Measurements from ENCODE around the gene ERICH4.

ERICH4 gene

GRCh38 chr19:41424335-41425173 is 18.4 kb upstream of the ERICH4 start:
- Histone ChIP-seq H3K9me3 (ENCODE audit: severe bottlenecking) (no peaks in the 10 kb centered on the region), H3K27me3 (ENCODE audit: insufficient read depth, low read depth, severe bottlenecking) (no peaks in the 10 kb centered on the region), H3K27ac (no peak overlapping the region), H3K4me3 (ENCODE audit: low read depth, low read length) (no peak overlapping the region), H3K36me3 (peaks cover 19% of the 10 kb centered on the region)
- TF ChIP-seq, protein P1, sequence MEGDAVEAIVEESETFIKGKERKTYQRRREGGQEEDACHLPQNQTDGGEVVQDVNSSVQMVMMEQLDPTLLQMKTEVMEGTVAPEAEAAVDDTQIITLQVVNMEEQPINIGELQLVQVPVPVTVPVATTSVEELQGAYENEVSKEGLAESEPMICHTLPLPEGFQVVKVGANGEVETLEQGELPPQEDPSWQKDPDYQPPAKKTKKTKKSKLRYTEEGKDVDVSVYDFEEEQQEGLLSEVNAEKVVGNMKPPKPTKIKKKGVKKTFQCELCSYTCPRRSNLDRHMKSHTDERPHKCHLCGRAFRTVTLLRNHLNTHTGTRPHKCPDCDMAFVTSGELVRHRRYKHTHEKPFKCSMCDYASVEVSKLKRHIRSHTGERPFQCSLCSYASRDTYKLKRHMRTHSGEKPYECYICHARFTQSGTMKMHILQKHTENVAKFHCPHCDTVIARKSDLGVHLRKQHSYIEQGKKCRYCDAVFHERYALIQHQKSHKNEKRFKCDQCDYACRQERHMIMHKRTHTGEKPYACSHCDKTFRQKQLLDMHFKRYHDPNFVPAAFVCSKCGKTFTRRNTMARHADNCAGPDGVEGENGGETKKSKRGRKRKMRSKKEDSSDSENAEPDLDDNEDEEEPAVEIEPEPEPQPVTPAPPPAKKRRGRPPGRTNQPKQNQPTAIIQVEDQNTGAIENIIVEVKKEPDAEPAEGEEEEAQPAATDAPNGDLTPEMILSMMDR (IDR thresholded peaks at IDR 0.05; ENCODE audit: low read depth, low read length), result no peak
- no peak for DNase-seq

DNA sequence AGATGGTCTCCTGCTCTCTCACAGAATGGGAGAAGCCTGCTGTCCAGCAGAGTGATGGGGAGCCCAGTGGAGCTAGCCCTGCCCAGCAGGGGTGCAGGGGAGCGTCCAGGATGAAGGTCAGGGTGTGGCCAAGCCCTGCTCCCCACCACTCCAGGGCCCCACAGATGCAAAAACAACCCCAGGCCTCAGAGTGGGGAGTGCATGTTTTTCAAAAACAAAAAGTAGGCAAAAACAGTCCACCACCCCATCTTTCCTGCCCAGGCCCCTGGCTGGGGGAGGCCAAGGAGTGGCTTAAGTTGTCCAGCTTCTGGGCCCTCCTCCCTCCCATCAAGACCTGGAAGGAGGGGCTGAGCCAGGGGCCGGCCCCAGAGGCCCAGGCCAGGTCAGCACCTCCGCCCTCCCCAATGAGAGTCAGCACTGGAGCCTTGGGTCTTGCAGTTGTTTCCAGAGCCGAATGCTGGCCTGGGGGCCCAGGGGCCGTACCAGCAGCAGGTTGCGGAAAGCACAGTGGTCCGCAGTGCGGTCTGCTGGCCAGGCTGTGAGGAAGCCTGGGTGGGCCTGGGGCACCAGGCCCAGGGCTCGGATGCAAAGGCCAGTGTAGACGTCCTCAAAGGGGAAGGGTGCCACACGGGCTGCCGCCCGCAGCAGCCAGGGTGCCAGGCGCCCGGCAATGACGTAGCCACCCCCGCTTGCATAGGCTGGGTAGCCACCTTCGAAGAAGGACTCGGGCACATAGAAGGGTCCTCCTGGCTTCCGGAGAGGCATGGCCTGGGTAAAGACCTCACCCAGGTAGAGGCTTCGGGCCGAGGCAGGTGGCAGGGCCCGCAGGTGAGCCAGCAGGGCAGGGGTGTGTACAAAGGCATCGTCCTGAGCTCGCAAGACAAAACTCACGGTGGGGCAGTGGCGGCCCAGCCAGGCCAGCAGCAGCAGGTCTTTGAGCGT is 17.5 kb upstream of the ERICH4 start:
- no peak for DNase-seq
- no peaks in the 10 kb centered on the region for H3K27me3 ChIP-seq (ENCODE audit: insufficient read depth, low read depth, severe bottlenecking)
- TF ChIP-seq, protein P1 (IDR thresholded peaks at IDR 0.05; ENCODE audit: low read depth, low read length), result no peak
- no peaks in the 10 kb centered on the region for H3K9me3 ChIP-seq (ENCODE audit: severe bottlenecking)
- peaks cover 13% of the 10 kb centered on the region for H3K36me3 ChIP-seq
- no peak overlapping the region for H3K27ac ChIP-seq
- H3K4me3 ChIP-seq (ENCODE audit: low read depth, low read length), result no peak overlapping the region

GRCh38 chr19:41426116-41426841 is 16.7 kb upstream of the ERICH4 start:
- Histone ChIP-seq H3K27ac (peak overlapping the region; percentile 77), H3K9me3 (ENCODE audit: severe bottlenecking) (no peaks in the 10 kb centered on the region), H3K4me3 (ENCODE audit: low read depth, low read length) (no peak overlapping the region), H3K27me3 (ENCODE audit: insufficient read depth, low read depth, severe bottlenecking) (no peaks in the 10 kb centered on the region), H3K36me3 (peaks cover 13% of the 10 kb centered on the region)
- TF ChIP-seq, protein P1 (IDR thresholded peaks at IDR 0.05; ENCODE audit: low read depth, low read length), result no peak
- no peak for DNase-seq

- TF ChIP-seq, protein P1 (IDR thresholded peaks at IDR 0.05; ENCODE audit: low read depth, low read length), result no peak
- Histone ChIP-seq H3K27ac (peak within 1 kb of the TSS; percentile 77), H3K9me3 (ENCODE audit: severe bottlenecking) (no peaks in the 10 kb centered on the region), H3K36me3 (peaks cover 21% of the 10 kb centered on the region), H3K27me3 (ENCODE audit: insufficient read depth, low read depth, severe bottlenecking) (no peaks in the 10 kb centered on the region), H3K4me3 (ENCODE audit: low read depth, low read length) (peak within 1 kb of the TSS; percentile 29)
- peak; percentile 88 for DNase-seq
Observed at GRCh38 chr19:41426952-41427646, 15.9 kb upstream of the ERICH4 start, which contains the start of gene B3GNT8. B3GNT8 (minus strand) TSS chr19:41427374; CDS start chr19:41426778, 596 bp downstream.

All from WERI-Rb-1 (cell line).